GM23338 (cell line): ENCODE data around the gene GASK1B.

Experiments used
- CREB1 ChIP-seq: fragments of 250-450 bp; sonication (Bioruptor Pico); IDR thresholded peaks from 2 replicates; pipeline ENCODE4 v1.5.0; 2020; ENCODE audit warnings: low read depth, mild to moderate bottlenecking, moderate library complexity
- CTCF ChIP-seq, 2 experiments: fragments of 200-600 bp in 1 of 2; sonication (generic) in 1 of 2; conservative IDR thresholded peaks; 2 replicates each; pipeline versions ENCODE4 v1.5.1 to v1.6.1; 2016 to 2017; ENCODE audit warnings: antibody characterized with exemption in 2 of 2, low read depth in 2 of 2, mild to moderate bottlenecking in 2 of 2, moderate library complexity in 1 of 2
- NANOG ChIP-seq: IDR thresholded peaks from 2 replicates; pipeline ENCODE4 v1.6.1; 2016; ENCODE audit warnings: antibody characterized with exemption, borderline replicate concordance
- POLR2AphosphoS5 ChIP-seq: IDR thresholded peaks from 2 replicates; pipeline ENCODE4 v1.6.1; 2016; ENCODE audit warnings: antibody characterized with exemption, low read depth
- ZNF331 ChIP-seq: fragments of 250-450 bp; sonication (Bioruptor Pico); IDR thresholded peaks from 2 replicates; pipeline ENCODE4 v1.5.0; 2020; ENCODE audit warnings: low read depth, mild to moderate bottlenecking, moderate library complexity

- TF ChIP-seq CTCF (conservative IDR thresholded peaks at IDR 0.05; ENCODE audit: low read depth in 2 of 2) (no peak), ZNF331 (CRISPR knock-in tag) (no peak), CREB1 (CRISPR knock-in tag) (no peak), NANOG (no peak), POLR2AphosphoS5 (no peak)
Measured at GRCh38 chr4:158147151-158147550, 25.7 kb downstream of the GASK1B start.
